Stimulated activated naive CD4-positive, alpha-beta T cell treated with Interleukin-2 at 50 U/mL for 16 hours (primary cell): Measurements from ENCODE around the gene MAP2K5.

Experiments used
- DNase-seq: peaks from one replicate; lab custom pipeline; 2025; lab: John Stamatoyannopoulos, UW

MAP2K5 gene

DNA sequence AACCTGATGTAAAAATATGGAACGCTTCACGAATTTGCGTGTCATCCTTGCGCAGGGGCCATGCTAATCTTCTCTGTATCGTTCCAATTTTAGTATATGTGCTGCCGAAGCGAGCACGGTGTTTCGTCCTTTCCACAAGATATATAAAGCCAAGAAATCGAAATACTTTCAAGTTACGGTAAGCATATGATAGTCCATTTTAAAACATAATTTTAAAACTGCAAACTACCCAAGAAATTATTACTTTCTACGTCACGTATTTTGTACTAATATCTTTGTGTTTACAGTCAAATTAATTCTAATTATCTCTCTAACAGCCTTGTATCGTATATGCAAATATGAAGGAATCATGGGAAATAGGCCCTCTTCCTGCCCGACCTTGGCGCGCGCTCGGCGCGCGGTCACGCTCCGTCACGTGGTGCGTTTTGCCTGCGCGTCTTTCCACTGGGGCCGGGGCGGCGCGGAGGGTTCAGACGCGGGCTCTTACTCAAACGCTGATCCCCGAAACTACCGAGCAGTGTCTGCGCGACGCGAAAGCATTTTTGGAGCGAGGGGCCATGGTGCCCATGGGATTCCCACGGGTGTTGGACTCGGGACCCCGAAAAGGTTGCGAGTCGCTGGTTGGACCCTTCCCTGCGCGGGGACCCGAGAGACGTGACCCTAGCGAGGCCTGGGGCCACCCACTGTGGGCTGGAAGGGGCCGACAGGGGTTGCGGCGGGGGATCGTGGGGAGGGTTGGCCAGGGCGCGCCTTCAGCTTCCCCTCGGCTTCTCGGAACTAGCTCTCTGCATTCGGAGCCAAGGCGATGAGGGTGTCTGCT lies 297.6 kb downstream of the MAP2K5 start, which contains the start of gene RNU6-1:
TSS of gene RNU6-1 (minus strand) at position 117 of the 820 bp plus-strand sequence.
- peak; percentile 94 for DNase-seq

DNA sequence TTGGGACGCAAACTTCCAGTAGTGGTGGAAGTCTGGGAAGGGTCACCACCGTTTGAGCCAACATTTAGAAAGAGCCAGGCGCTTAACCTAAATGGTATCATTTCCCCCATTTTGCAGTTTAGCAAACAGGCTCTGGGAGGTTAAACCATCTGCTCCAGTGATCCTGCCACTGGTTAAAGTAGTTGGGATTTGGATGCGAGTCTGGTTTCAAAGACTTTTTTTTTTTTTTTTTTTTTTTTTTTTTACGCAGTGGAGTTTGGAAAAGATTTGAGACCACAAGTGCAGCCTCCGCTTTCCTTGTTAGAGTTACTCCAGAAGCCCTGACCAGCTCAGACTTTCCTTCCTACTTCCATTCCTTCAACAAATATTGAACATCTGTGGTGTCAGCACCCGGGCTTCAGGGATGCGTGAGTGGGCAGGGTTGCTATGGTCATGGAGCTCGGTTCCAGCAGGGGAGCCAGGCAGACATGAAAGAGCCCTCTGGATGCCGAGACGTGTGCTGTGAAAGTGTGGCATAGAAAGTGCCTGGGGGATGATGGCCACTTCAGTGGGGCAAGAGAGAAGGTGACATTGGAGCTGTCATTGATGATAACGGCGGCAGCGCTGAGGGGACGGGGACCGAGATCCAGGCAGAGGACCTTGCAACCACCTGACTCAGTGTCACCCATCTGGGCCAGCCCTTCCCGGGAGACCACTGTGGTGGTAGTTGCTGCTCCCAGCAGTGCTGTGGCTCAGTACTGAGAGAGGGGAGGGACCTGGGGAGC lies 298.4 kb downstream of the MAP2K5 start:
- DNase-seq: no peak

- DNase-seq: no peak
Measured at GRCh38 chr15:67841513-67841762, 298.9 kb downstream of the MAP2K5 start.

- DNase-seq: no peak
Measured at GRCh38 chr15:67843092-67843501, 300.6 kb downstream of the MAP2K5 start.

DNA sequence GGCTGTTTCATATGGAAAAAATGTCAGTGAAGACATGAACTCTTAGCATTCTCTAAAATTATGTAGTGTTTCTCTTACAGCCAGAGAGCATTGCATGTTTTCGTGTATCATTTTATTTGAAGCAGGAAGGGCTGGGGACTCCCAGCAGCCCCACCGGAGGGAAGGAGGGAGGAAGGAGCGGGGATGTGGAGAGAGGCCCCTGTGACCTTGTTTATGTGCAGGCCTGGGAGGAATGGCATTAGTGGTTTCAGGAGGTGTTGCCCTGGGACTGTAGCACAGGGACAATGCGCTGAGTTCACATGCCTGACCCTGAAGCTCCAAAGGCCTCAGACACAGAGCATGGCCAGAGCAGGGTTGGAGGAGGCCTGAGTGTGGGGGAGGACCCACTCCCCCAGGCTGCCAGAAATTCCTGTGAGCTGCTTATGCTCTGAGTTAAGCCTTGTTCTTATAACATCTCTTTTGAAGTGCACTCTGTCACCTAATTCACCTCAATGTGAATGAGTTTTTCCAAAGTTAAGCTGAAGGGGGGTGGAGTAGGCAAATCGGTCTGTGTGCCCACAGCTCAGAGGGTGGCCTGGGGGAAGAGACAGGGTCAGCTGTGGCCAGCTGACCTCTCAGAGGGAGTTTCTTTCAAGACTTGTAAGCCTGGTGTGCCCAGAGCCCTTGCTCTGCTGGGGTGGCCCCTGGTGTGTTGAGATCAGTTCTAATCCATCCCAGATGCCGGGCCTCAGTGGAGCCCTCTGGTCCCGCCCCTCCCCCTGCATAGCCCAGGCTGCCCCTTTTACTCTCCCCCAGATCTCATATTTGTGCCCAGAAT lies 301.3 kb downstream of the MAP2K5 start:
- DNase-seq: no peak

GRCh38 chr15:67845974-67846373 lies 303.5 kb downstream of the MAP2K5 start:
- no peak for DNase-seq

- no peak for DNase-seq
Measured at GRCh38 chr15:67849538-67849937, 307.0 kb downstream of the MAP2K5 start.

- no peak for DNase-seq
Measured at GRCh38 chr15:67850336-67850735, 307.8 kb downstream of the MAP2K5 start.

- no peak for DNase-seq
Measured at GRCh38 chr15:67850994-67851571, 308.6 kb downstream of the MAP2K5 start.

DNA sequence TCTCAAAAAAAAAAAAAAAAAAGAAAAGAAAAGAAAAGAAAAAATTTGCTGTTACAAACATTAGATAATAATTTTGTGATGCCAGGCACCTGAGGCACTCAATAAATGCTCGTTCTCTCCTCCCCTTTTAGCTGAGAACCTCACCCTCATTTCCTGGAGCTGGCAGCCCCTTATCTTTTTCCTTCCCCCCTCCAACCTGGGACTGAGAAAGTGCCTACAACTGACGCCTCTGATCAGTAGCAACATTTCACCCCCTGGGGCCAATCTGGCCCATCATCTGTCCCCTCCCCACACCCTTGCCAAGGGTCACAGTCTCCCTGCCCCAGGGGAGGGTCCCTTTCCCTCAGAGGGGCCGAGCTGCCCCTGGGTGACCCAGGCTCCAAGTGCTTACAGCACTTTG lies 309.9 kb downstream of the MAP2K5 start:
- DNase-seq: no peak

- DNase-seq: no peak
Measured at GRCh38 chr15:67853454-67853853, 311.0 kb downstream of the MAP2K5 start.

- DNase-seq: no peak
Measured at GRCh38 chr15:67854358-67854757, 311.9 kb downstream of the MAP2K5 start.

DNA sequence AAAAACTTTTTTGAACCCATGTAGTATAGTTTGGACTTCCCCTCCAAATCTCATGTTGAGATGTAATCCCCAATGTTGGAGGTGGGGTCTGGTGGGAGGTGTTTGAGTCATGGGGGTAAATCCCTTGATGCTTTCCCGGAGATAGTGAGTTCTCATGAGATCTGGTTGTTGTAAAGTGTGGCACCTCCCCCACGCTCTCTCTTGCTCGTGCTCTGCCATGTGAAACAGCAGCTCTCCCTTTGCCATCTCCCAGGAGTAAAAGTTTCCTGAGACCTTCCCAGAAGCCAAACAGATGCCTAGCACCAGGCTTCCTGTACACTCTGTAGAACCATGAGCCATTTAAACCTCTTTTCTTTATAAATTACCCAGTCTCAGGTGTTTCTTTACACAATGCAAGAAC lies 313.3 kb downstream of the MAP2K5 start:
- no peak for DNase-seq
